ENCODE measurements around the gene NSFL1C.

NSFL1C gene

DNA sequence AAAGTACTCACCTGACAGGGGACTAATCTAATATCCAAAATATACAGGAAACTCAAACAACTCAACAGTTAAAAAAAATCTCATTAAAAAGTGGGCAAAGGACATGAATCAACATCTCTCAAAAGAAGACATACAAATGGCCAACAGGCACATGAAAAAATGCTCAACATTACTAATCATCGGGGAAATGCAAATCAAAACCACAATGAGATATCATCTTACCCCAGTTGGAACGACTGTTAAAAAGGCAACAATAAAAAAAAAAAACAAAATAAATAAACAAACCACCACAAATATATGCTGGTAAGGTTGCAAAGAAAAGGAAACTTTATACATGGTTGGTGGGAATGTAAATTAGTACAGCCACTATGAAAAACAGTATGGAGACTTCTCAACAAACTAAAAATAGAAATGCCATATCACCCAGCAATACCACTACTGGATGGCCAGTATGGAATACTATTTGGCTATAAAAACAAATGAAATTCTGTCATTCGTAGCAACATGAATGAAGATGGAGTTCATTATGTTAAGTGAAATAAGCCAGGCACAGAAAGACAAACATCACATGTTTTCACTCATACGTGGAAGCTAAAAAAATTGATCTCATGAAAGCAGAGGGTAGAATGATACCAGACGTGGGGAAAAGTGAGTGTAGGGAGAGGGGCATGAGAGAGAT, 17.9 kb upstream of the NSFL1C start:
- TF ChIP-seq, protein P1, sequence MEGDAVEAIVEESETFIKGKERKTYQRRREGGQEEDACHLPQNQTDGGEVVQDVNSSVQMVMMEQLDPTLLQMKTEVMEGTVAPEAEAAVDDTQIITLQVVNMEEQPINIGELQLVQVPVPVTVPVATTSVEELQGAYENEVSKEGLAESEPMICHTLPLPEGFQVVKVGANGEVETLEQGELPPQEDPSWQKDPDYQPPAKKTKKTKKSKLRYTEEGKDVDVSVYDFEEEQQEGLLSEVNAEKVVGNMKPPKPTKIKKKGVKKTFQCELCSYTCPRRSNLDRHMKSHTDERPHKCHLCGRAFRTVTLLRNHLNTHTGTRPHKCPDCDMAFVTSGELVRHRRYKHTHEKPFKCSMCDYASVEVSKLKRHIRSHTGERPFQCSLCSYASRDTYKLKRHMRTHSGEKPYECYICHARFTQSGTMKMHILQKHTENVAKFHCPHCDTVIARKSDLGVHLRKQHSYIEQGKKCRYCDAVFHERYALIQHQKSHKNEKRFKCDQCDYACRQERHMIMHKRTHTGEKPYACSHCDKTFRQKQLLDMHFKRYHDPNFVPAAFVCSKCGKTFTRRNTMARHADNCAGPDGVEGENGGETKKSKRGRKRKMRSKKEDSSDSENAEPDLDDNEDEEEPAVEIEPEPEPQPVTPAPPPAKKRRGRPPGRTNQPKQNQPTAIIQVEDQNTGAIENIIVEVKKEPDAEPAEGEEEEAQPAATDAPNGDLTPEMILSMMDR (IDR thresholded peaks at IDR 0.05; ENCODE audit: insufficient read depth, missing control alignments) = no peak

DNA sequence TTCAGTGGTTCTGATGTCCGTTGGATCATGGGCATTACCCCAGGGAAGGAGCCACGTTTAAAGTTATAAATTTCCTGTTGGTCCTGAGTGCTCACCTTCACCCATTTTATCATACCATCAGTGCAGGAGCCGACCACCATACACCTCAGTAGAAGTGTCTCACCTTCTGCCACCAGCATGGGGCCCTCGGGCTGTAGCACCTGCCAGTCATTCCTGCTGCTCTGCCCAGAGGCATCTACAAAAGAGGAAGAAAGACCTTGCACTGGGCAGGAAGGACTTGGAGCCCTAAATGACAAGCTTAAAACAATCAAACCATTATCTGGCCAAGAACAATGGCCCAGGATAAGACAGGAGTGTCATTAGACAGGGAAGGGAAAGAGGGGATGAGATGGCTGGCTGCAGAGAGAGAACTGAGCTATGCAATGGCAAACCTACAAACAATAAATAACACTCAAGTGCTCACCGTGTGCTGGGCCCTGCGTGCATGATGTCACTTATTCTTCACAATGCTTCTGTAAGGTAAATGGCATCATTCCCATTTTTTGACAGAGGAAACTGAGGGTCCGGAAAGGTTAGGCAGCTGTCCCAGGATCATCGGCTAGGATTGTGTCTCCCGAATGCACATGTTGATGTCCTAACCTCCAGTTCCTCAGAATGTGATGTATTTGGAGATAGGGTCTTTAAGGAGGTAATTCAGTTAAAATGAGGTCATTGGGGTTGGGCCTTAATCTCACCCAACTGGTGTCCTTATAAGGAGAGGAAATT, 13.4 kb upstream of the NSFL1C start:
- DNase-seq (ENCODE audit: insufficient read length, low spot score) (no peak), FAIRE-seq (no peak)
- TF ChIP-seq, protein P1 (IDR thresholded peaks at IDR 0.05; ENCODE audit: insufficient read depth, missing control alignments) = no peak

More for the DNA sequence above, 17.9 kb upstream of the NSFL1C start:
- FAIRE-seq (no peak), DNase-seq (ENCODE audit: insufficient read length, low spot score) (no peak)

GRCh38 chr20:1478566-1478965, 11.9 kb upstream of the NSFL1C start:
- TF ChIP-seq, protein P1 (IDR thresholded peaks at IDR 0.05; ENCODE audit: insufficient read depth, missing control alignments) = no peak
- DNase-seq (ENCODE audit: insufficient read length, low spot score) (no peak), FAIRE-seq (no peak)

- FAIRE-seq (no peak), DNase-seq (ENCODE audit: insufficient read length, low spot score) (no peak)
- TF ChIP-seq, protein P1 (IDR thresholded peaks at IDR 0.05; ENCODE audit: insufficient read depth, missing control alignments) = no peak
Measured at GRCh38 chr20:1477896-1478490, 11.3 kb upstream of the NSFL1C start.

DNA sequence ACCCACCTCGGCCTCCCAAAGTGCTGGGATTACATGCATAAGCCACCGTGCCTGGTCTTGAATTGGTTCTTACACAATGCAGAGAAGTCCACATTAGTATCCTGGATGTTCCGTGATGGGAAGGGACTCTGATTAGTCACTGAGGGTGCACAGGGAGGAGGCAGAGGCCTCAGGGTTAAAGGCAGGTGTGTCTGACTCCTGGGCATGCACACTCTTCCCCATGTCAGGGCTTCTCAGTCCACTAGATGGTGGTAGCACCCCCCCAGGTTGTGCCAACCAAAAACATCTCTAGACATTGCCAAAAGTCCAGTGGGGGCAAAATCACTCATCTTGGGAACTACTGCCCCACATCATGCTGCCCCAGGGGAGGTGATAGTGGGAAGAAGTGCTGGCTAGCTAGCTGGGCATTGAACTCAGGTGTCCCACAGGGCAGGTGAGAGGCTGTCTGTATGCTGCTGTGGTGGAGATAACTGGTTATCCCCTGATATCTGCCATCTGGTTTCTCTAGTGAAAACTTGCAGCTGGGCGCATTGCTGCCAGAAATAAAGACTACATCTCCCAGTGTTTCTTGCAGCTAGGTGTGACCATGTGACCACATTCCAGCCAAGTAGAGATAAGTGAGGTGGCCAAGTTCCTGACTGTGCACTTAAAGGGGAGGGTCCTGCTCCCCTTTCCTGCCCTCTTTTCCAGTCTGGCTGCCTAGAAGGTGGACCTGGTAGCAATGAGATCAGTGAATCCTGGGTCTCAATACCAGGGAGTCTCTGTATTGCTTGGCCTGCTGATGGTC, 8.4 kb upstream of the NSFL1C start:
- DNase-seq (ENCODE audit: insufficient read length, low spot score) = no peak
- TF ChIP-seq, protein P1 (IDR thresholded peaks at IDR 0.05; ENCODE audit: insufficient read depth, missing control alignments) = no peak
- FAIRE-seq = no peak

GRCh38 chr20:1474325-1474724, 7.7 kb upstream of the NSFL1C start:
- TF ChIP-seq, protein P1 (IDR thresholded peaks at IDR 0.05; ENCODE audit: insufficient read depth, missing control alignments) = no peak
- DNase-seq (ENCODE audit: insufficient read length, low spot score) (no peak), FAIRE-seq (no peak)
